T47D (cell line): ENCODE measurements around the gene RPS6KA4.
"Not testable (repeated sequence)": the region's sequence is repeated elsewhere in the genome, so short reads cannot be mapped to it uniquely, and the experiment has no call there.

Experiments used
- DNase-seq, 2 experiments: peaks; one replicate each; pipeline versions ENCODE4 v3.0.0 to v3.0.0-alpha.2; 2011 to 2012; ENCODE audit warnings: low read depth in 1 of 2, low spot score in 1 of 2
- JUND ChIP-seq: IDR thresholded peaks from 2 replicates; pipeline ENCODE4 v1.6.1; 2012; ENCODE audit warnings: low read depth
- in situ Hi-C: cut with HindIII; loops from 2 replicates; pipeline ENCODE4 v1.10.0; 2016; ENCODE audit warnings: low sequenced_read_pairs, low pct_unique_long_range_greater_than_20kb

Gene RPS6KA4

GRCh38 chr11:64318766-64319761, 39.9 kb upstream of the RPS6KA4 start:
- no peak for TF ChIP-seq JUND
- in situ Hi-C loops: no loop called here
- no peak for DNase-seq

GRCh38 chr11:64320556-64320955, 38.4 kb upstream of the RPS6KA4 start:
- no peak for DNase-seq
- in situ Hi-C loops: no loop called here
- no peak for TF ChIP-seq JUND

- DNase-seq: no peak
- in situ Hi-C loops: no loop called here
- TF ChIP-seq JUND: no peak
Measured at GRCh38 chr11:64321026-64321425, 37.9 kb upstream of the RPS6KA4 start.

DNA sequence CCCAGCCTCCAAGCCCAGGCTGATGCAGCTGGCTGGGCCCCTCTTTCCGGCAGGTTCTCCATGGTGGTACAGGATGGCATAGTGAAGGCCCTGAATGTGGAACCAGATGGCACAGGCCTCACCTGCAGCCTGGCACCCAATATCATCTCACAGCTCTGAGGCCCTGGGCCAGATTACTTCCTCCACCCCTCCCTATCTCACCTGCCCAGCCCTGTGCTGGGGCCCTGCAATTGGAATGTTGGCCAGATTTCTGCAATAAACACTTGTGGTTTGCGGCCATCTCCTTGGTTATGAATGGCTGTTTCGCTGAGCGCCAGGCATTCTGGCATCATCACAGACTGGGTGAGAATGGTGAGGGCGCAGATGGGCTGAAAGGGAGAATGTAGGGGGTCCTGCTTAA, 37.4 kb upstream of the RPS6KA4 start:
- TF ChIP-seq JUND: no peak
- in situ Hi-C loops: no loop called here
- no peak for DNase-seq

- in situ Hi-C loops: no loop called here
Measured at GRCh38 chr11:64322925-64323260, 36.1 kb upstream of the RPS6KA4 start.

DNA sequence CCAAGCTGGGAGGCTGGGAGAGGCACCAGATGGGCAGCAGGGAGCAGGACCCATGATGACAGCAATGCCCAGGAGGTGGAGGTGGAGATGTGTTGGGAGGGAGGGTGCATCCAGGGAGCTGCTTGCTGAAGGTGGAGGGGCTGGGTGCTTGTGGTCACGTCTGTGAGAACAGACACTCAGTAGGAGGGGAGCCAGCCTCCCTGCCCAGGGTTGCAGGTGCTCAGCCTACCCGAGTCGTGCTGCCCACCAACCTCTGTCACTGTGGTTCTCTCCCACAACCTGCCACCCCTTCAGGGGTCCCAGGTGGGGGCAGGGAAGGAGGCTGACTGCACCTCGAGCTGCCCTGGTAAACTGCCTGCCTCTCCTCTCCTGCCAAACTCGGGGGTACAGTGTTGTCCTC, 35.6 kb upstream of the RPS6KA4 start:
- no peak for TF ChIP-seq JUND
- in situ Hi-C loops: no loop called here
- DNase-seq: no peak

More at GRCh38 chr11:64322925-64323260, 36.1 kb upstream of the RPS6KA4 start:
- no peak for TF ChIP-seq JUND
- no peak for DNase-seq

DNA sequence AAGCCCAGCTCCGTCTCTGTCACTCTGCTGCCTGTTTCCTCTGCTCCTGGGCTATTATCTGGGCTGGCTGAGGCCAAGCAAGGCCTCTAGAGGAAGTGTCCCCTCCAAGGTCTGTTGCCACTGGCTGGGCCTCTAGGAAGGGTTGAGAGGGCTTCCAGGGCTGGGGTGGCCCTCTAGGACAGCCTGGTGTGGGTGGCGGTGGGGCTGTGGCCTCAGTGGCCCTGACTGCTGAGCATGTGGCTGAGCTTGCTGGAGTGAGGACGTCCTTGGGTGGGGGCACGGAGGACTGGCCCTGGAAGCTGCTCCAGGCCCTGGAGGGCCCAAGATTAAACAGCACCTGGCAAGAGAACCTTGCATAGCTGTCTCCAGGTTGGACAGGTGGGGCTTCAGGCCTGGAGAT, 35.0 kb upstream of the RPS6KA4 start:
- in situ Hi-C loops, DNase-seq: not testable (repeated sequence)

DNA sequence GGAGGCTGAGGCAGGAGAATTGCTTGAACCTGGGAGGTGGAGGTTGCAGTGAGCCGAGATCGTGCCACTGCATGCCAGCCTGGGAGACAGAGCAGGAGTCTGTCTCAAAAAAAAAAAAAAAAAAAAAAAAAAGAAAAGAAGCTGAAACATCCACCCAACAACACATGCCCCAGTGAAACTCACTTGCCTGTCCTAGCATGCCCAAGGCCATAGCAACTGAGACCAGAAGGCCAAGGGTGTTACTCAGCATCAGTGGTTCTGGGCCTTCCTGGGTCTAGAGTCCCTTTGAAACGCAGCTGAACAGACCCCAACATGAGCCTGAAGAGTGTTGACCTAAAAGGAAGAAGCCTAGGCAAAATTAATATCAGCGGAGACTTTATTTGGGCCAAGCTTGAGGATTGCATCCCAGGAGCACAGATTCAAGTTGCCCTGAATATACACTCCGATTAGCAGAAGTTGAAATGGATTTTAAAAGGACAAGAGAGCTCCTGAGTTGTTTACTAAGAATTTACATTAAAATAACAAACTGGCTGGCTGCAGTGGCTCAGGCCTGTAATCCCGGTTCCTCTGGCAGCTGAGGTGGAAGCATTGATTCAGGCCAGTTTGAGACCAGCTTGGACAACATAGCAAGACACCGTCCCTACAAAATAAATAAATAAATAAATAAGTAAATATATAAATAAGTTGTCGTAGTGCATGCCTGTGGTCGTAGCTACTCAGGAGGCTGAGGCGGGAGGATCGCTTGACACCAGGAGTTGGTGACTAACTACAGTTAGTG, 34.1 kb upstream of the RPS6KA4 start:
- in situ Hi-C loops: no loop called here
- no peak for DNase-seq
- TF ChIP-seq JUND: no peak

DNA sequence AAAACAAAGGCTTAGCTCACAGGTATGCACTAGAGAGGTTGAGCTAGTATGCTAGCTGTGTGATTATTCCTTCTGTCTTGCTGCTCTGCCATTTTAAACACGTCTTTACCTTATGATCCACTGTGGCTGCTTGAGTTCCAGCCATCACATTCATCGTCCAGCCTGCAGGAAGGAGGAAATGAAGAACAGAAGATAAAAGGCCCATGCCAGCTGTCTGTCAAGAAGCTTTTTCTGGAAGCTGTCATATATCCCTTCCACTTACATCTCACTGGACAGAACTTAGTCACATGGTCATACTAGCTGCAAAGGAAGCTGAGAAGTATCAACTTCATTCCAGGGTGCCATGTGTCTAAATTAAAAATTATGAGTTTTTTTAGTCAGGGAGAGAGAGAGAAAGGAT, 31.6 kb upstream of the RPS6KA4 start:
- no peak for TF ChIP-seq JUND
- in situ Hi-C loops: no loop called here

GRCh38 chr11:64327993-64328392, 31.0 kb upstream of the RPS6KA4 start:
- no peak for TF ChIP-seq JUND
- in situ Hi-C loops: no loop called here
- no peak for DNase-seq

More for the DNA sequence above, 31.6 kb upstream of the RPS6KA4 start:
- no peak for DNase-seq

DNA sequence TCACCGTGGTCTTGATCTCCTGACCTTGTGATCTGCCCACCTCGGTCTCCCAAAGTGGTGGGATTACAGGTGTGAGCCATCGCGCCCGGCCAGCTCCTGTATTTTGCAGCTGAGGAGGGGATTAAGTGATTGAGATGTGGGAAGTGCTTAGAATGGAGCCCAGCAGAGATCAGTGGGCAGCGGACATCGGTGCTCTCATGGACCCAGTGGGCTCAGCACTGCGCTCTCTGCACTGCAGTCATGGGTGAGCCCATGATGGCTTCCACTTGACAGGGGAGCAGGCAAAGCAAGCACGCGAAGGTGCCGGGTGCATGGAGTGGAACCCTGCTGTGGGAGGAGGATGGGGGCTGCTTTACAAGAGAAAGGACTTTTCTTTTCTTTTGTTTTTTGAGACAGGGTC, 28.1 kb upstream of the RPS6KA4 start:
- TF ChIP-seq JUND: no peak
- in situ Hi-C loops: no loop called here
- DNase-seq: no peak

GRCh38 chr11:64331569-64332371, 27.2 kb upstream of the RPS6KA4 start:
- peak; percentile 60 to 89 for DNase-seq
- no peak for TF ChIP-seq JUND
- in situ Hi-C loops: no loop called here
